GM12873 (cell line): ENCODE data around the gene LRRTM3.

Experiments used
- TF ChIP-seq, protein P1 (sequence below): IDR thresholded peaks from 2 replicates; pipeline ENCODE4 v1.5.1; 2012; ENCODE audit warnings: low read depth, mild to moderate bottlenecking, moderate library complexity, low read length, control low read depth; ENCODE audit not compliant: insufficient read depth; ENCODE audit errors: missing control alignments

Gene LRRTM3

DNA sequence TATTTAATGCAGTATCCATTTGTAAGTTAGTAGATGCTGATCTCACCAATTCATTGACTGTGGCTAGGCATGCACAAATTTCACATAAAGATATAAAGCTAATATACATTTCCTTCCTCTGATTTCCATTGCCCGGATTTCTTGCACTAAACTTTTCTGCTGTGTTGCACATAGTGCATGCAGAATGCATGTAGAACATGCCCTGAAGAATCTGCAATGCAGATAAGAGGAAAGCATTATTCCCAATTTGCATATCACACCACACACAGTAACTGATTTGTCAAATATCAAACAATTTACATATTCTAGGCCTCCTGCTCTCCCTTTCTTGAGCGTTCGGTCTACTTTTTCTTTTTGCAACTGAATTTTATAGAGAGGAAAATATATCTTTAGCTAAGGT, 124.2 kb downstream of the LRRTM3 start:
- TF ChIP-seq, protein P1, sequence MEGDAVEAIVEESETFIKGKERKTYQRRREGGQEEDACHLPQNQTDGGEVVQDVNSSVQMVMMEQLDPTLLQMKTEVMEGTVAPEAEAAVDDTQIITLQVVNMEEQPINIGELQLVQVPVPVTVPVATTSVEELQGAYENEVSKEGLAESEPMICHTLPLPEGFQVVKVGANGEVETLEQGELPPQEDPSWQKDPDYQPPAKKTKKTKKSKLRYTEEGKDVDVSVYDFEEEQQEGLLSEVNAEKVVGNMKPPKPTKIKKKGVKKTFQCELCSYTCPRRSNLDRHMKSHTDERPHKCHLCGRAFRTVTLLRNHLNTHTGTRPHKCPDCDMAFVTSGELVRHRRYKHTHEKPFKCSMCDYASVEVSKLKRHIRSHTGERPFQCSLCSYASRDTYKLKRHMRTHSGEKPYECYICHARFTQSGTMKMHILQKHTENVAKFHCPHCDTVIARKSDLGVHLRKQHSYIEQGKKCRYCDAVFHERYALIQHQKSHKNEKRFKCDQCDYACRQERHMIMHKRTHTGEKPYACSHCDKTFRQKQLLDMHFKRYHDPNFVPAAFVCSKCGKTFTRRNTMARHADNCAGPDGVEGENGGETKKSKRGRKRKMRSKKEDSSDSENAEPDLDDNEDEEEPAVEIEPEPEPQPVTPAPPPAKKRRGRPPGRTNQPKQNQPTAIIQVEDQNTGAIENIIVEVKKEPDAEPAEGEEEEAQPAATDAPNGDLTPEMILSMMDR: no peak

DNA sequence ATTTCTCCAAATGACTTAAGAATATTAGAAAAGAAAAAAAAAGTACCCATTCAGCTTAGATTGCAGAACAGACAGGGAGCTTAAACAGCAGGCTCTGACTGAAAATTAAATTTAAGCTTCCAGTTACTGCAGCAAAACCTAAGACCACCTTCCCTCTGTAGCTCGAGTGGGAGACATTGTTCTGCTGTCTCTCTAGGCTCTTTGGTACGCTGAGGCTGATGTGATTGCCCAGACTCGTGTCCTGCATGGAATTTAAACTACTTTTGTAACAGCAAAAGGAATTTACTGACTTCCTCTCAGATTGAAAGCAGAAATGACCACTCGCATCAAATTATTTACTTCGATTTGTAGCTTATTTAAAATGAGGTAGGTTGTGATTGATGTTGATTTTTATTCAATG, 124.6 kb downstream of the LRRTM3 start:
- TF ChIP-seq, protein P1: no peak

DNA sequence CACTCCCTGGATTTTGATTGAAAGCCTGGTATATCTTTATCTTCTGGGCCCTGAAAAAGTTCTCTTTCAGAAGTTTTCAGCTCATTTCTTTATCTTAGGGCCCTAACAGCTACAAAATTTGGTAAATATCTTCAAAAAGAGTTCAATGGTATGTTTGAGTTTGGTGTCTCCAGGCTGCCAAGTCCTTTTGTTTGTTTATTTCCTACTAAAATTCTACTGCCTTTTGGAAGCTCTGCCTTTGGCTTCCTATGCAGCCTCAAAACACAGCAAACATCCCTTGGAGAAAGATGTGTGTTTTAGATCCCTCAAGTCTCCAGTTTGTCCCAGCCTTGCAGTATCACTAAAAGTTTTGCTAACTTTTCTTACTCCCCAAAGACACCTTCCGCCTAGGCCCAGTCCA, 146.8 kb downstream of the LRRTM3 start:
- TF ChIP-seq, protein P1: no peak

DNA sequence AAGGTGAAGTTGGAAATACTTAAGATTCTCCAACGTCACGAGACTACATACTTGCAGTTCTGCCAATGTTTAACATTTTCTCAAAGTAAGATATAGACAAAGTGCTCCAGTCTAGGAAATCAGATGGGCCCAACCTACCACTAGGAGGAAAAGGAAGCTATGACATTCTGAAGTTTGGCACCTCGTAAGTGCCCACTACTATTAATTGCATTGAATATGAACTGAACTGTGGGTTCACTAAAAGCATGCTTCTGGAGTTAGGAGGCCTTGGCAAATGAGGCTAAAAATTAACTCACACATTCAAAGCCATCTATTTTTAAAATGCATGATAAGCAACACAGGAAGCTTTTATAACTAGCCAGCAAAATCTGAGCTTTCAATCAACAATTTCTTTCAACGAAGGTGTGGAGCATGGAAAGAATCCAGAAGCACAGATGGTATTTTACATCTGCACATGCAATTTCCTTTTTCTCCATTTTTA, 149.7 kb downstream of the LRRTM3 start:
- TF ChIP-seq, protein P1: no peak

DNA sequence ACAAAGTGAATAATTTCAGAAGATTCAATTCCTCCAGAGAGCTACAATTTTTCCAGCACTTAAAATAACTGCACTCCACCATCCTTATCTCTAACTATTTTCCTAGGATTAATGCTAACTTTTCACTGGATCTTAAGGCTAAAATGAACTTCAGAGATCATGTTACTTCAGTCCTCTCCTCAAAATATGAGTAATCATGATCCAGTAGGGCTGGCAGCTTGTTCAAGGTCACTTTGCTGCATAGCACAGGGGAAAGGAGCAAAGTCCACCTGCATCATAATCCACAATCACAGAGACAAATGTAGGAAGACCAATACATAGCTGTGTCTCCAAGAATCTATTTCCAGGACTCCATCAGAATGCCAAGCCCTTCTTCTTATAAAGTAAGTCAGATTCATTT, 150.3 kb downstream of the LRRTM3 start:
- TF ChIP-seq, protein P1: no peak

DNA sequence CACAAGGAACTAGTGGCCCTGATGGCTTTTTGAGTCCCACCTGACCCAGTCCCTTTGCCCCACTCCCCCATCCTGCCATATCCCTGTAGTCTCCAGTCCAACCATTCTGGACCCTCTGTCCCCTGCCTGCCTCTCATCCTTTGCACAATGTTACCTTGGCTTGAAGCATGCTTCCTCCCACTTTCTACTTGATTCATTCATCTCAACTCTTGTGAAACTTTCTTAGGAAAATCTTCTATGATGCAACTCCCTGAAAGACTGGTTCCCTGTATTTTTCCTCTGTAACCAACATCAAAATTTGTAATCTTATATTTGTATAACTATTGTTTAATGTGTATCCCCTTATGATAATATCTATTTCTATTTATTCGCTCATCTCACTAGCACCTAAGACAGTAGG, 151.5 kb downstream of the LRRTM3 start:
- TF ChIP-seq, protein P1: no peak

DNA sequence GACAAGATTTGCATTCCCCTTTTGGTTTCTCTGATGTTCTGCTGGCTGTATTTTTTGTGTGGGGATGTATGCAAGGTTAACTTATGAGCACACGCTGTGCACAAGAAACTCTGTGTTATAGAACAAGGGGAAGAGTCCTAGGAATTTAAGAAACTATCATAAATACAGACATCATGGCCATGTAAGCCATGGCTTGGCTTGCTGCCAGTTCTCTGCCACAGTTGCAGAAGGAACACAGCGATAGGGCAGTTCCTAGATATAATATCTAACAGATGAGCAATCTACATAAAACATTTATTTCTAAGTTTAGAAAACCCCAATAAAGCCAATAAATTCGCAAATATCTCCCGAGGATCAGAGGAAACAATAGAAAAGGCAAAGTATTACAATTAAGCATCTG, 153.3 kb downstream of the LRRTM3 start:
- TF ChIP-seq, protein P1: no peak
